ENCODE data around the gene UNC13D. TPM values are rescaled to one million over a fixed set of nuclear protein-coding genes. Genes with fewer than 3 reads are reported as not detected.

Gene UNC13D
- total and polyA plus RNA-seq, 4 donors: 56.6 to 110 (median 73.2) TPM

- Histone ChIP-seq H3K27me3 (ENCODE audit: control insufficient read depth in 3 of 3, insufficient read depth in 3 of 3, low read length in 2 of 3) (no peaks in the 10 kb centered on the region), H3K9me3 (ENCODE audit: control insufficient read depth in 4 of 4, insufficient read depth in 3 of 4, low read length in 3 of 4) (no peaks in the 10 kb centered on the region), H3K27ac (ENCODE audit: low read depth in 1 of 2, low read length in 1 of 2) (no peak overlapping the region), H3K4me3 (no peak overlapping the region), H3K4me1 (ENCODE audit: control insufficient read depth in 5 of 5, insufficient read depth in 5 of 5, low read length in 5 of 5) (no peaks in the 10 kb centered on the region), H3K9ac (ENCODE audit: insufficient read depth in 1 of 2, low read length in 2 of 2) (no peak overlapping the region), H3K36me3 (ENCODE audit: control insufficient read depth in 4 of 4, insufficient read depth in 4 of 4, low read length in 4 of 4) (peaks cover 14 to 81% (median 64%) of the 10 kb centered on the region in 4 donors)
- no peak for TF ChIP-seq CTCF (IDR thresholded peaks at IDR 0.05; ENCODE audit: control extremely low read depth, extremely low read depth)
- 94 to 96% methylated on average over 3 of the region's 3 CpGs for WGBS, 2 donors
- DNase-seq: no peak
- ATAC-seq (ENCODE audit: insufficient read depth, low FRiP score): no peak
Measured at GRCh38 chr17:75815399-75815798, 28.8 kb downstream of the UNC13D start.

- no peak overlapping the region for H3K27ac ChIP-seq (ENCODE audit: low read depth in 1 of 2, low read length in 1 of 2)
- no peak overlapping the region for H3K4me3 ChIP-seq
- no peak for TF ChIP-seq CTCF (IDR thresholded peaks at IDR 0.05; ENCODE audit: control extremely low read depth, extremely low read depth)
- no peak for DNase-seq
- no peak overlapping the region for H3K9ac ChIP-seq (ENCODE audit: insufficient read depth in 1 of 2, low read length in 2 of 2)
- peaks cover 0 to 2% (median 0%) of the 10 kb centered on the region in 5 donors for H3K4me1 ChIP-seq (ENCODE audit: control insufficient read depth in 5 of 5, insufficient read depth in 5 of 5, low read length in 5 of 5)
- no peaks in the 10 kb centered on the region for H3K9me3 ChIP-seq (ENCODE audit: control insufficient read depth in 4 of 4, insufficient read depth in 3 of 4, low read length in 3 of 4)
- no peaks in the 10 kb centered on the region for H3K27me3 ChIP-seq (ENCODE audit: control insufficient read depth in 3 of 3, insufficient read depth in 3 of 3, low read length in 2 of 3)
- WGBS, 2 donors: 94% methylated on average over 13 of the region's 13 CpGs
- peaks cover 14 to 80% (median 62%) of the 10 kb centered on the region in 4 donors for H3K36me3 ChIP-seq (ENCODE audit: control insufficient read depth in 4 of 4, insufficient read depth in 4 of 4, low read length in 4 of 4)
- ATAC-seq (ENCODE audit: insufficient read depth, low FRiP score): no peak
Measured at GRCh38 chr17:75814900-75815373, 29.3 kb downstream of the UNC13D start.

GRCh38 chr17:75814021-75814395 is 30.2 kb downstream of the UNC13D start:
- WGBS, 2 donors: 91 to 97% methylated on average over 6 of the region's 6 CpGs
- ATAC-seq (ENCODE audit: insufficient read depth, low FRiP score) (no peak), DNase-seq (no peak)
- H3K27ac ChIP-seq (ENCODE audit: low read depth in 1 of 2, low read length in 1 of 2): no peak overlapping the region
- no peak overlapping the region for H3K9ac ChIP-seq (ENCODE audit: insufficient read depth in 1 of 2, low read length in 2 of 2)
- H3K4me1 ChIP-seq (ENCODE audit: control insufficient read depth in 5 of 5, insufficient read depth in 5 of 5, low read length in 5 of 5): peaks cover 0 to 9% (median 0%) of the 10 kb centered on the region in 5 donors
- TF ChIP-seq CTCF (IDR thresholded peaks at IDR 0.05; ENCODE audit: control extremely low read depth, extremely low read depth): no peak
- H3K9me3 ChIP-seq (ENCODE audit: control insufficient read depth in 4 of 4, insufficient read depth in 3 of 4, low read length in 3 of 4): no peaks in the 10 kb centered on the region
- H3K4me3 ChIP-seq: no peak overlapping the region
- H3K36me3 ChIP-seq (ENCODE audit: control insufficient read depth in 4 of 4, insufficient read depth in 4 of 4, low read length in 4 of 4): peaks cover 12 to 71% (median 57%) of the 10 kb centered on the region in 4 donors
- H3K27me3 ChIP-seq (ENCODE audit: control insufficient read depth in 3 of 3, insufficient read depth in 3 of 3, low read length in 2 of 3): no peaks in the 10 kb centered on the region
